Stimulated activated CD4-positive, alpha-beta T cell treated with anti-CD3 and anti-CD28 coated beads, Interleukin-15, amount 100 ng/mL, for 1 hour (primary cell): ENCODE data around the gene PHF5A.
"Not testable (repeated sequence)": the region's sequence is repeated elsewhere in the genome, so short reads cannot be mapped to it uniquely, and the experiment has no call there.

ENCODE experiments used
- DNase-seq, 2 donors: peaks; one replicate each; pipeline ENCODE4 v3.0.0-alpha.2; 2020; ENCODE audit warnings: low read depth in 1 of 2, low spot score in 1 of 2

PHF5A gene

DNA sequence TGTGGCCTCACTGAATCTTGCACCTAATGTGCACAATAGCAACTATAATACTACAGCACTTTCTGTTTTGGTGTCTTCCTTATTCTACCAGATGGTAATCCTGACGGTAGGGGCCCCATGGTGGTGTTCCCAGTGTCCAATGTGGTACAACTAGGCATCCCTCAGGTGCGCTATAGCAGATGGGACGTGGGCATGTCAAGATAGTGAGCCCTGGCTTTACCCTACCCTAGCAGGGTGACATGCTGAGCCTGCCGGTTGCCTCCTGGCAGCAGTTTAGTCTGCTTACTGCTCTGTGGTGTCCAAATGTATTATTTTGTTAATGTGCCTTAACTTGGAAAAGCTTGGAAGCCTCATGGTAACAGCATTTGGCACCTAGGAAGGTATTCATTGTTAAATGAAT lies 19.6 kb upstream of the PHF5A start:
- DNase-seq, result no peak

DNA sequence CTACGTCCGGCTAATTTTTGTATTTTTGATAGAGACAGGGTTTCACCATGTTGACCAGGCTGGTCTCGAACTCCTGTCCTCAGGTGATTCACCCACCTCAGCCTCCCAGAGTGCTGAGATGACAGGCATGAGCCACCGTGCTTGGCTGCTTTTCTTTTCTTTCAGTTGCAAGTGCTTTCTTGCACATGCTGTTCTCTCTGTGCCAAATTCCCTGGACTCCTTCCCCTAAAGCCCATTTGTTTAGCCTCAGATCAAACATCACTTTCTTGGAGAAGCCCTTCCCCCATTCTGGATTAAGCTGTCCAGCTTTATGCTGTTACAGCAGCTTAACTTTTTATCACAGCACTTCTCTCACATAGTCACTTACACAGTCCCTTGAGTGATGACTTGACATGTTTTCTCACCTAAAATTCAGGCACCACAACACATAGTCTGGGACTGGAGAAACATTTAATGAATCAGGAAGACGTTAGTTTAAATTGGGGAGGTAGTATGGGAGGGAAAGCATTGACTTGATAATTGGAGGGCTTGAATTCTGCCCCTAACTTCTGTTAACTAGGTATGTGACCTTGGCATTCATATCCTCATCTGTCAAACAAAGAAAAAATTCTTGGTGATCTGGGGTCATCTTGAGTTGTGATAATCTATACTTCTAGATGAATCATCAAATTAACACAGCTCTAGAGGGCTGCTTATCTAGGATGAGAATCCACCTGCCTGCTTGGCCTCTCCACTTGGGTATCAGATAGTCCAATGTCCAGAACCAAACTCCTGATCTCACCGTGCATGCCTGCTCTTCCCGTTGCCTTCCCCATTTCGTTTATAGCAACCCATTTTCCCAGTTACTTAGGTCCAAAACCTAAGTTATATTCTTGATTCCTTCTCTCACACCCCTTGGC lies 18.8 kb upstream of the PHF5A start:
- no peak for DNase-seq

DNA sequence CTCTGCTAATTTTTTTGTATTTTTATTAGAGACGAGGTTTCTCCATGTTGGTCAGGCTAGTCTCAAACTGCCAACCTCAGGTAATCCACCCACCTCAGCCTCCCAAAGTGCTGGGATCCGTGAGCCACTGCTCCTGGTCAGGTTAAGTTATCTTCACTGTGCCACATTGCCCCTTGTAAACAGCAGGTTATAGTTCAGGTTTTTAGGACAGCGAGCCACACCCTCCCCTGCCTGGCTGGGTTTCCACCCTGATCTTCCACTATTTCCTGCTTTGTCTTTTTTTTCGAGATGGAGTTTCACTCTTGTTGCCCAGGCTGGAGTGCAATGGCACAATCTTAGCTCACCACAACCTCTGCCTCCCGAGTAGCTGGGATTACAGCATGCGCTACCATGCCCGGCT lies 16.5 kb upstream of the PHF5A start:
- DNase-seq, result no peak

DNA sequence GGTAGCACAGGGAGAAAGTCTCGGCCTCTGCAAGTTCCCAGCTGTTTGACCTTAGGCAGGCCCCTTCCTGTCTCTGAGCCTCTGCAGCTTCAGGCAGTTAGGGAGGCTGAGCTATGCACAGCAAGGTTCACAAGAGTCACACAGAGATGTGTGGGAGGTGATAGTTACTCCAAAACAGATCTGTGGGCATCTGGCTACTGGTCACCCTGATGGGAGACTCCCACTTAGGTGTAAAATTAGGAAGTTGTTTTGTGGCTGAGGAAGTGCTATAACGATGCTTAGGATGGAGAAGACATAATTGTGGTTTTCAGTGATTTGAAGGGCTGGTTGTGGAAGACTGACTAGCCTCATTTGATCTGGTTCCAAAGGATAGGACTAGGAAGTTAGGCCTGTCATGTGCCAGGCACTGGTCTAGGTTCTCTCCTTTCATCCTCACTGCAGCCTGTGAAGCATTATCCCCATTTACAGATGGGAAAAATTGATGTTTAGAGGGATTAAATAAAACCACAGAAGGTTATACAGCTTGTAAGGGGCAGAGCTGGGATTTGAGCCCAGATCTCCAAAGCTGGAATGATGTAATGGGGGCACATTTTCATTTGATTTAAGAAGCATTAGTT lies 13.9 kb upstream of the PHF5A start:
- no peak for DNase-seq

GRCh38 chr22:41481925-41482318 lies 13.4 kb upstream of the PHF5A start:
- DNase-seq, result no peak

DNA sequence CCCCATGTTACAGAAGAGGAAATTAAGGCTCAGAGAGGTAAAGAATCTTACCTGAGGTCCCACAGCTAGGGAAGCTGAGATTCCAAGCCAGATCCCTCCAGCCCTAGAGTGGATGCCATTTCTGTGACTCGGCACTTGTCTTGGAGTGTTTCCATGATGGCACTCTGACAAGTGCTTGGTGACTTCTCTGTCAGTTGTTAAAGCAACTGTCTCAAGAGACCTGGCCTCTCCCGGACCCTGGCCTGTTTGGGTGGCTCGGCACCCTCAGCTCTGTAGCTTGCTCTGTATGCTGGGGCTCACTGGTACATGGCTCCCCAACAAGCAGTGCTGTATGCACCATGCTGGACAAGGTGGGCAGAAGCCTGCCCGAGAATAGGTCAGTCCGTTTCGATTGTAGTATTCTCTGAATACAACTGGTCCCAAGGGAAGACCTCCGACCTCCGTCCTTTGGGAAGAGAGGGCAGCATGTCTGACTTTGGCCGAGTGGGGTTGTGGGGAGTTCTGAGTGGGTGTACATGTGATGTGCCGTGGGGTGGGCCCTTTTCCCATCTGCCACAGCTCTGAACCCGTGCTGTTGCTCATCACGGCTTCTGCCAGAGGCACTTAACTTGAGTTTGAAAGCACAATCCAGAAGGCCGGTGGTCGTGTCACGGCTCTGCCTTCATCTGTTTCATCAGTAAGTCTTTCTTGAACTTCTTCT lies 12.8 kb upstream of the PHF5A start:
- DNase-seq, result no peak

DNA sequence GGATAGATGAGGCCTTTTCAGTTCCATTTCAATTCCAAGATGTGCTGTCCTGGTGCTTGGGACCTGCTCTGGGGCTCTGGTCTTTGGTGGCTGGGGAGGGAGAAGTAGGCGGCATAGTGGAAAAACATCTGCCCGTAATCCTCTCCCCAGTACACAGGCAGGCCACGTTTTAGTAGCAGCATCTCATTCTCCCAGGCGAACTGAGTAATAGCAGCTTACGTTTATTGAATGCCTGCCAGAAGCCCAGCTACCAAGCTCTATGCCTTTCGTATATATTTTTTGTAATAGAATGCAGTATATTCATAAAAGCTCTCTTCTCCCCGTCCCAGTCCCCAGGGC lies 11.9 kb upstream of the PHF5A start:
- no peak for DNase-seq

- no peak for DNase-seq
These were observed 11.3 kb upstream of the PHF5A start for GRCh38 chr22:41479671-41480396.

DNA sequence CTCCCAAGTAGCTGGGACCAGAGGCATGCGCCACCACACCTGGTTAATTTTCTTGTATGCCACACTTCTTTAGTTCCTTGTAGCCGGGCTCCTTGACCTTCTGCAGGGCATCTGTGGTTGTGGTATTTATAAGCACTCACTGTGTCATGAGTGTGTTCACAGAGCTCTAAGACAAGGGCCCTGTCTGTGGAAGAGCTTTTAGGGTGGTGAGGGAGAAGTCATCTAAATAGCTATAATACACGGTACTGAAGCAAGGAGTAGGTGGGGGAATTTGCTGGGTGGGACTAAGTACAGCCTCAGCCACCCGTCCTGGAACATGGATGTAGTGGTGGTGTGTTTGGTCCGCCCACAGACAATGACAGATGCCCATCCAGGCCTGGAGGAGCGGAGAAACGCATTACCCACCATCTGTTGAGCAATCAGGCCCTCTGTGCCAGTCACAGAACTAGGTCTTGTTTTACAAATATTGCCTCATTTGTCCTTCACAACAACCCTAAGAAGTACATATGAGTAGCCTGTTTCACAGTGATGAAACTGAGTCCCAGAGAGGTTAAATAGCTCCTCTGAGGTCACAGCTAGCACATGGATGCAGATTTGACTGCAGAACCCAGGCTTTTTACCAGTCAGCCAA lies 10.5 kb upstream of the PHF5A start:
- DNase-seq, result no peak

DNA sequence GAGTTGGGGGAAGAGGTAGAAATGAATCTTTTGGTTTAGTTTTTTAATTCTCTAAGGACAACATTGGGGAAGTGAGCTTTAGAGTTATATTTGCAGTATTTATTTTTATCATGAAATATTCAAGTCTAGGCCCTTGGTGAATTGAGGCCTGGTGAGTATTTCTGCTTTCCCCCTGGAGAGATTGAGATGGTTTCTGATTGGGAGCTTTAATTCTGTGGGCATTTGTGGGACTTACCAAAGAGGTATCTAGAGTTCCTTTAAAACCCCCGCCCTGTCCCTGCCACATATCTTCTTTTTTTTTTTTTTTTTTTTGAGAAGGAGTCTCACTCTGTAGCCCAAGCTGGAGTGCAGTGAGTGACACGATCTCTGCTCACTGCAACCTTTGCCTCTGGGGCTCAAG lies 10.0 kb upstream of the PHF5A start:
- DNase-seq, result no peak

DNA sequence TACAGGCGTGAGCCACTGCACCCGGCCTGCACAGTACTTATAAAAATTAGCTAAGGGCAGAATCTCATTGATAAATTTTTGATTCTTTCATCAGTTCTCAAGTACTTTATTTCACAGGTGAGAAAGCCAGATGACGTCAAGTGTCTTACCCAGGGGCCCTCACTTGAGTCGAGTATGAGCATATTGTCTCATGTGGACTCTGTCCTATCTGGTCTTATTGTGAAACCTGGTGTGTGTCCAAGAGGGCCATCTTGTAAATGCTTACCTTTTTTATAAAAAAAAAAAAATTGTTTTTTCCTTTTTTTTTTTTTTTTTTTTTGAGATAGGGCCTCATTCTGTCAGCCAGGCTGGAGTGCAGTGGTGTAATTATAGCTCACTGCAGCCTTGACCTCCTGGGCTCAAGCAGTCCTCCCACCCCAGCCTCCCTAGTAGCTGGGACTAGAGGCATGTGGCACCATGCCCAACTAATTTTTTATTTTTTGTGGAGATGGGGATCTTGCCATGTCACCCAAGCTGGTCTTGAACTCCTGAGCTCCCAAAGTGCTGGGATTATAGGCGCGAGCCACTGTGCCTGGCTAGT lies 6.5 kb upstream of the PHF5A start:
- DNase-seq, result no peak

- no peak for DNase-seq
These were observed 3.1 kb upstream of the PHF5A start for GRCh38 chr22:41471568-41471967.

- DNase-seq, result no peak
These were observed 2.4 kb upstream of the PHF5A start for GRCh38 chr22:41470886-41471285.

DNA sequence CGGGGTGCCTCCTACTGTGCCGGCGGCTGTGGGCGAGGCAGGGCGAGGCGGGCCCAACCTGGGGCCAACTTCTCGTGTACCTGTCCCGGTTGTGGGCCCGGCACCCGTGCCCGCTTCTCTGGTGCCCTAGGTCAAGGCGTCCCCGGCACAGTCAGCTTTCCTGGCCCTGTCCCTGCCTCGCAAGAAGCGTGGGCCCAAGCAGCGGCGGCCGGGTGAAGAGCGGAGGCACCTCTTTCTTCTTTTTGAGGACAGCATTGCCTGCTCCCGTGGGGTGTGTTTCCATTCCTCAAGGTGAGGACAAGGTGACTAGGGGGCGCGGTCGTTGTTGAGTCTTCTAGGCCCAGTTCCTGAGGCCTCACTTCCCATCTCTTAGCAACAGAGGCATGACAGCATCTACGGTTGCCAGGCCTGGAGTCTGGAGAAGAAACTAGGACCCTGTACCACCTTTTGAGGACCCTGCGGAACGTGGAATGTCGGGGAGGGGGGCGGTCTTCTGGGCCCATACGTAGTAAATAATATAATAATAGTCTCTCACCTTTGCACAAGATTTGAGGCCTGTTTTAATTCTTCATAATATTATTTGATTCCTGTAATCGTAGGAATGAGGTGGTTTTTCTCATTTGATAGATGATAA lies 843 bp upstream of the PHF5A start:
- no peak for DNase-seq

DNA sequence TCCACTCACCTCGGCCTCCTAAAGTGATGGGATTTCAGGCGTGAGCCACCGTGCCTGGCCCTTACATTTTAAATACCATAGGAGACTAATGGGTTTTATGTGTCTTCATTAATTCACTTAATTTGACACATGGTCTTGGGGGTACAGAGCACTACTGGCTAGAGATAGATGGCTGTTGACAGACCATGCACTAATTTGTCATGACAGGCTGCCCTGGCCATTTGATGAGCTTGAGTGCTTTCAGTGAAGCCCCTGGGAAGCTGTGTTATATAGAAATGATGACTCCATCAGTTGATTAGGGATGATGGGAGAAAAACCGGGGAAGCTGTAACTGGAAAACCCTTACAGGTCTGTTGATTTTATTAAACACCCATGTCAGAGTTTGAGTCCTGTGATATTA lies 6.6 kb downstream of the PHF5A start:
- no peak for DNase-seq

- DNase-seq, result not testable (repeated sequence)
These were observed 8.4 kb downstream of the PHF5A start for GRCh38 chr22:41460071-41460470.

DNA sequence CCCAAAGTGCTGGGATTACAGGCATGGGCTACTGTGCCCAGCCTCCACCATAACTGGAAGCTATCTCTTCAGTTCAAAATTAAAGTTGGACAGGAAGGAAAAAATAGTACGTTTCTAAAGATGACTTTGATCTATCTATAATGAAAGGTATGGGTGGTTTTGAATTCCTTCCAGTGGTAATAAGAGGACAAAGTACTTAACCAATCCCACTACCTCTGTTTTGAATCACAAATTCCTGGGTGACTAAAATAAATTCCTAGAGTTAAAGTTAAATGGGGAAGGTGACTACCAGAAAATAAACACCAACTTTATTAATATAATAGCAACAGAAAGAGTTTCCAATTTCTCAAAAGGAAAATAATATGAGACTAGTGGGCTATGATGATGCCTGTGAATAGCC lies 9.1 kb downstream of the PHF5A start:
- DNase-seq, result no peak

DNA sequence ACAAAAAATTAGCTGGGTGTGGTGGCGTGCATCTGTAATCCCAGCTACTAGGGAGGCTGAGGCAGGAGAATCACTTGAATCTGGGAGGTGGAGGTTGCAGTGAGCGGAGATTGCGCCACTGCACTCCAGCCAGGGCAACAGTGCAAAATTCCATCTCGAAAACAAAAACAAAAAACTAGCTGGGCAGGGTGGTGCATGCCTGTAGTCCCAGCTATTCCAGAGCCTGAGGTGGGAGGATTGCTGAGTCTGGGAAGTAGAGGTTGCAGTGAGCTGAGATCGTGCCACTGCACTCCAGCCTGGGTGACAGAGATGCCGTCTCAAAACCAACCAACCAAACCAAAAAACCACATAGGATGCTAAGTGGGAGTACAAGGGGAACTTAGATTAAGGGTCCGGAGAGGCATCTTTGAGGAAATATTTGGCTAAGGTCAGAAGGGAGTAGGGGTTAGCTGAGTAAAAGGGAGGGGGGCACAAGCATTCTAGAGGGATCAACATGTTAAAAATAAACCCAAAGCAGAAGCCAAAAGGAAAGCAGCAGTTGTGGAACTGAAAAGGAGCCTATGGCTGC lies 10.2 kb downstream of the PHF5A start:
- DNase-seq, result no peak

- DNase-seq, result peak; percentile 71 to 78
These were observed 20.2 kb downstream of the PHF5A start for GRCh38 chr22:41448189-41448808.
